ENCODE data around the gene CKAP5.

GRCh38 chr11:46858920-46859546, 13.0 kb upstream of the CKAP5 start:
- TF ChIP-seq CTCF (IDR thresholded peaks at IDR 0.05) (no peak), POLR2A (IDR thresholded peaks at IDR 0.05) (no peak)
